Measurements from ENCODE around the gene PLEKHG3.

Gene PLEKHG3

GRCh38 chr14:64771161-64771560 is 66.9 kb downstream of the PLEKHG3 start:
- no peaks in the 10 kb centered on the region for H3K27me3 ChIP-seq (ENCODE audit: control insufficient read depth in 1 of 2, insufficient read depth in 2 of 2, low read length in 2 of 2)
- no peak overlapping the region for H3K9ac ChIP-seq (ENCODE audit: low read length)
- H3K4me3 ChIP-seq (ENCODE audit: low read depth in 1 of 2, low read length in 2 of 2): no peak overlapping the region
- no peak overlapping the region for H3K27ac ChIP-seq (ENCODE audit: low read depth, low read length)
- no peaks in the 10 kb centered on the region for H3K9me3 ChIP-seq (ENCODE audit: low read length)
- no peaks in the 10 kb centered on the region for H3K4me1 ChIP-seq (ENCODE audit: insufficient read depth, low read length)
- H3K36me3 ChIP-seq (ENCODE audit: insufficient read depth, low read length): no peaks in the 10 kb centered on the region

- no peak overlapping the region for H3K27ac ChIP-seq (ENCODE audit: low read depth, low read length)
- H3K36me3 ChIP-seq (ENCODE audit: insufficient read depth, low read length): no peaks in the 10 kb centered on the region
- no peaks in the 10 kb centered on the region for H3K27me3 ChIP-seq (ENCODE audit: control insufficient read depth in 1 of 2, insufficient read depth in 2 of 2, low read length in 2 of 2)
- no peaks in the 10 kb centered on the region for H3K9me3 ChIP-seq (ENCODE audit: low read length)
- no peaks in the 10 kb centered on the region for H3K4me1 ChIP-seq (ENCODE audit: insufficient read depth, low read length)
- H3K9ac ChIP-seq (ENCODE audit: low read length): no peak overlapping the region
- no peak overlapping the region for H3K4me3 ChIP-seq (ENCODE audit: low read depth in 1 of 2, low read length in 2 of 2)
Observed at GRCh38 chr14:64772397-64772950, 68.2 kb downstream of the PLEKHG3 start.

- H3K9ac ChIP-seq (ENCODE audit: low read length): no peak overlapping the region
- no peak overlapping the region for H3K27ac ChIP-seq (ENCODE audit: low read depth, low read length)
- H3K36me3 ChIP-seq (ENCODE audit: insufficient read depth, low read length): no peaks in the 10 kb centered on the region
- H3K4me1 ChIP-seq (ENCODE audit: insufficient read depth, low read length): no peaks in the 10 kb centered on the region
- H3K9me3 ChIP-seq (ENCODE audit: low read length): no peaks in the 10 kb centered on the region
- H3K27me3 ChIP-seq (ENCODE audit: control insufficient read depth in 1 of 2, insufficient read depth in 2 of 2, low read length in 2 of 2): no peaks in the 10 kb centered on the region
- H3K4me3 ChIP-seq (ENCODE audit: low read depth in 1 of 2, low read length in 2 of 2): no peak overlapping the region
Observed at GRCh38 chr14:64773046-64773445, 68.8 kb downstream of the PLEKHG3 start.

- Histone ChIP-seq H3K36me3 (ENCODE audit: insufficient read depth, low read length) (no peaks in the 10 kb centered on the region), H3K9me3 (ENCODE audit: low read length) (no peaks in the 10 kb centered on the region), H3K9ac (ENCODE audit: low read length) (no peak overlapping the region), H3K27me3 (ENCODE audit: control insufficient read depth in 1 of 2, insufficient read depth in 2 of 2, low read length in 2 of 2) (no peaks in the 10 kb centered on the region), H3K27ac (ENCODE audit: low read depth, low read length) (no peak overlapping the region), H3K4me1 (ENCODE audit: insufficient read depth, low read length) (no peaks in the 10 kb centered on the region), H3K4me3 (ENCODE audit: low read depth in 1 of 2, low read length in 2 of 2) (no peak overlapping the region)
Observed at GRCh38 chr14:64773577-64773976, 69.4 kb downstream of the PLEKHG3 start.

- H3K4me1 ChIP-seq (ENCODE audit: insufficient read depth, low read length): no peaks in the 10 kb centered on the region
- H3K4me3 ChIP-seq (ENCODE audit: low read depth in 1 of 2, low read length in 2 of 2): no peak overlapping the region
- H3K36me3 ChIP-seq (ENCODE audit: insufficient read depth, low read length): no peaks in the 10 kb centered on the region
- H3K27ac ChIP-seq (ENCODE audit: low read depth, low read length): no peak overlapping the region
- no peaks in the 10 kb centered on the region for H3K9me3 ChIP-seq (ENCODE audit: low read length)
- no peaks in the 10 kb centered on the region for H3K27me3 ChIP-seq (ENCODE audit: control insufficient read depth in 1 of 2, insufficient read depth in 2 of 2, low read length in 2 of 2)
- no peak overlapping the region for H3K9ac ChIP-seq (ENCODE audit: low read length)
Observed at GRCh38 chr14:64774272-64774671, 70.0 kb downstream of the PLEKHG3 start.

- Histone ChIP-seq H3K4me1 (ENCODE audit: insufficient read depth, low read length) (no peaks in the 10 kb centered on the region), H3K27ac (ENCODE audit: low read depth, low read length) (no peak overlapping the region), H3K36me3 (ENCODE audit: insufficient read depth, low read length) (no peaks in the 10 kb centered on the region), H3K27me3 (ENCODE audit: control insufficient read depth in 1 of 2, insufficient read depth in 2 of 2, low read length in 2 of 2) (no peaks in the 10 kb centered on the region), H3K4me3 (ENCODE audit: low read depth in 1 of 2, low read length in 2 of 2) (no peak overlapping the region), H3K9me3 (ENCODE audit: low read length) (no peaks in the 10 kb centered on the region), H3K9ac (ENCODE audit: low read length) (no peak overlapping the region)
Observed at GRCh38 chr14:64775081-64775777, 71.0 kb downstream of the PLEKHG3 start.

- no peaks in the 10 kb centered on the region for H3K36me3 ChIP-seq (ENCODE audit: insufficient read depth, low read length)
- no peak overlapping the region for H3K27ac ChIP-seq (ENCODE audit: low read depth, low read length)
- H3K9ac ChIP-seq (ENCODE audit: low read length): no peak overlapping the region
- H3K4me1 ChIP-seq (ENCODE audit: insufficient read depth, low read length): no peaks in the 10 kb centered on the region
- no peaks in the 10 kb centered on the region for H3K9me3 ChIP-seq (ENCODE audit: low read length)
- no peaks in the 10 kb centered on the region for H3K27me3 ChIP-seq (ENCODE audit: control insufficient read depth in 1 of 2, insufficient read depth in 2 of 2, low read length in 2 of 2)
- no peak overlapping the region for H3K4me3 ChIP-seq (ENCODE audit: low read depth in 1 of 2, low read length in 2 of 2)
Observed at GRCh38 chr14:64777461-64777860, 73.2 kb downstream of the PLEKHG3 start.

GRCh38 chr14:64778104-64778754 is 74.0 kb downstream of the PLEKHG3 start:
- no peak overlapping the region for H3K27ac ChIP-seq (ENCODE audit: low read depth, low read length)
- H3K36me3 ChIP-seq (ENCODE audit: insufficient read depth, low read length): no peaks in the 10 kb centered on the region
- H3K9ac ChIP-seq (ENCODE audit: low read length): no peak overlapping the region
- no peaks in the 10 kb centered on the region for H3K9me3 ChIP-seq (ENCODE audit: low read length)
- no peak overlapping the region for H3K4me3 ChIP-seq (ENCODE audit: low read depth in 1 of 2, low read length in 2 of 2)
- no peaks in the 10 kb centered on the region for H3K27me3 ChIP-seq (ENCODE audit: control insufficient read depth in 1 of 2, insufficient read depth in 2 of 2, low read length in 2 of 2)
- no peaks in the 10 kb centered on the region for H3K4me1 ChIP-seq (ENCODE audit: insufficient read depth, low read length)

- H3K4me3 ChIP-seq (ENCODE audit: low read depth in 1 of 2, low read length in 2 of 2): no peak overlapping the region
- no peak overlapping the region for H3K27ac ChIP-seq (ENCODE audit: low read depth, low read length)
- H3K9me3 ChIP-seq (ENCODE audit: low read length): no peaks in the 10 kb centered on the region
- no peaks in the 10 kb centered on the region for H3K27me3 ChIP-seq (ENCODE audit: control insufficient read depth in 1 of 2, insufficient read depth in 2 of 2, low read length in 2 of 2)
- no peak overlapping the region for H3K9ac ChIP-seq (ENCODE audit: low read length)
- no peaks in the 10 kb centered on the region for H3K4me1 ChIP-seq (ENCODE audit: insufficient read depth, low read length)
- H3K36me3 ChIP-seq (ENCODE audit: insufficient read depth, low read length): no peaks in the 10 kb centered on the region
Observed at GRCh38 chr14:64779472-64779871, 75.2 kb downstream of the PLEKHG3 start.

- Histone ChIP-seq H3K27ac (ENCODE audit: low read depth, low read length) (no peak overlapping the region), H3K36me3 (ENCODE audit: insufficient read depth, low read length) (no peaks in the 10 kb centered on the region), H3K4me3 (ENCODE audit: low read depth in 1 of 2, low read length in 2 of 2) (no peak overlapping the region), H3K9me3 (ENCODE audit: low read length) (no peaks in the 10 kb centered on the region), H3K4me1 (ENCODE audit: insufficient read depth, low read length) (no peaks in the 10 kb centered on the region), H3K9ac (ENCODE audit: low read length) (no peak overlapping the region), H3K27me3 (ENCODE audit: control insufficient read depth in 1 of 2, insufficient read depth in 2 of 2, low read length in 2 of 2) (no peaks in the 10 kb centered on the region)
Observed at GRCh38 chr14:64782196-64782595, 78.0 kb downstream of the PLEKHG3 start.

- Histone ChIP-seq H3K27ac (ENCODE audit: low read depth, low read length) (no peak overlapping the region), H3K27me3 (ENCODE audit: control insufficient read depth in 1 of 2, insufficient read depth in 2 of 2, low read length in 2 of 2) (no peaks in the 10 kb centered on the region), H3K4me3 (ENCODE audit: low read depth in 1 of 2, low read length in 2 of 2) (no peak overlapping the region), H3K4me1 (ENCODE audit: insufficient read depth, low read length) (no peaks in the 10 kb centered on the region), H3K36me3 (ENCODE audit: insufficient read depth, low read length) (no peaks in the 10 kb centered on the region), H3K9me3 (ENCODE audit: low read length) (no peaks in the 10 kb centered on the region), H3K9ac (ENCODE audit: low read length) (no peak overlapping the region)
Observed at GRCh38 chr14:64784006-64784405, 79.8 kb downstream of the PLEKHG3 start.

Measured in muscle layer of colon (tissue), 2 donors.